ENCODE data around the gene ACTRT2. TPM values are rescaled to one million over a fixed set of nuclear protein-coding genes. Genes with fewer than 3 reads are reported as not detected.

ACTRT2 gene
- total RNA-seq, 1 experiment from 2014 or later, result not detected

DNA sequence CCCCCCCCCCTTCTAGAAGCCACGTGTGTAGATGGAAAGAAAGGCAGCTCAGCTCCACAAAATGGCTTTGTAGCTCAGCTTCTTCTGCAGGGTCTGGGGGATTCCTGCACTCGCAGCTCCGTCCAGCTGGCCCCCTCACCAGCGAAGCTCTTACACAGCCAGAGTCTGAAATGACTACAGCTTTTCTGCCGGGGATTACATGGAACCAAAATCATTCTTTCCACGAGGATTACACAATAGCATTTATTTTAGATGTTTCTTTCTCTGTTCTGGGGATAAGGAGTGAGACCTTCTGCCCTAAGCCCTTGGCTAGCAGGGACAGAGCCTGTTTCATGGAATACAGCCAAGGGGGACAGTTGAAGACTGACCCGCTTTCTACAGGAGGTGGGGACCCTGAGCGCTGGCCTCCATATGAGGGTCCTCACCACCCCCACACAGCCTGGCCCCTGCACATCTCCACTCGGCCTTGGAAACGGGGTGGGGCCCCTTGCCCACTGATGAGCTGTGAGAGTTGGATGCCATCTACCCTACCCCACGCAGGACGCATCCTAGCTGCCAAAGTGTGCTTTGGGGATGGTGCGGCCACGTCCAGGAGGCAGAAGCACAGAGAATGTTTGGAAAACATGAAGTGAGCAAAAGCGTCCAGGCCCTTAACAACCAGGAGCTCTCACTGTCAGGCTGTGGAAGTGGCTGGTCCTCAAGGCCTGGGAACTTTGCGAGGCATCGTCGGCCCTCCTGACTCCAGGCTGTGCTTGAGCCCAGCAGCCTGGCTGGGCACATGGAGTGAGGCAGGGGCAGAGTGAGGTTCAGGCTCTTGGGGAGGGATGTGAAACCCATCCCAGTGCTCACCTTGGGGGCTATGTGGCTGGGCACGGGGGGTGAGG is 14.5 kb downstream of the ACTRT2 start:
- H3K27me3 Mint-ChIP-seq (ENCODE audit: low read depth), result peaks cover 4% of the 10 kb centered on the region
- H4K8ac ChIP-seq (replicated peaks; ENCODE audit: insufficient read length, low read depth, low read length), result no peak overlapping the region

More for the DNA sequence above, 14.5 kb downstream of the ACTRT2 start:
- H3K79me2 ChIP-seq (ENCODE audit: insufficient read depth, low read length), result no peaks in the 10 kb centered on the region
- peaks cover 8% of the 10 kb centered on the region for H3K9me3 ChIP-seq (ENCODE audit: control insufficient read depth, low read depth, low read length)
- no peak overlapping the region for H2BK5ac ChIP-seq (ENCODE audit: insufficient read length, low read length)
- DNase-seq, result no peak
- no peaks in the 10 kb centered on the region for H3K27me3 ChIP-seq (ENCODE audit: insufficient read depth, low read length)
- H3K9ac ChIP-seq (ENCODE audit: extremely low read depth, insufficient read length, low read length), result no peak overlapping the region
- H3K18ac ChIP-seq (ENCODE audit: insufficient read length, low read depth, low read length), result no peak overlapping the region
- H4K5ac ChIP-seq (ENCODE audit: insufficient read length, low read depth, low read length), result no peak overlapping the region
- Mint-ChIP-seq H3K36me3 (ENCODE audit: insufficient read depth in 1 of 3, low read depth in 3 of 3) (peaks cover 0 to 9% (median 0%) of the 10 kb centered on the region in 3 experiments; a peak in 2 of 7 replicates), H3K9me3 (peaks cover 0 to 23% of the 10 kb centered on the region in 2 experiments; a peak in 2 of 5 replicates), H3K27ac (peak overlapping the region in 1 of 3 experiments; percentile 70; a peak in 1 of 7 replicates), H3K4me3 (no peak overlapping the region), H3K4me1 (peaks cover 0 to 3% of the 10 kb centered on the region in 2 experiments; a peak in 1 of 4 replicates)
- H3K23ac ChIP-seq (ENCODE audit: insufficient read length, low read depth, low read length), result no peak overlapping the region
- H2BK15ac ChIP-seq (ENCODE audit: low read depth, low read length), result no peak overlapping the region
- H2BK20ac ChIP-seq (ENCODE audit: low read depth, low read length, poor library complexity, severe bottlenecking), result no peak overlapping the region
- no peak overlapping the region for H2AK5ac ChIP-seq (ENCODE audit: insufficient read length, low read length)
- no peaks in the 10 kb centered on the region for H3K79me1 ChIP-seq (ENCODE audit: insufficient read depth, low read depth, low read length, poor library complexity, severe bottlenecking)
- H4K20me1 ChIP-seq (ENCODE audit: control insufficient read depth, insufficient read depth, insufficient read length), result no peaks in the 10 kb centered on the region
- H3K27ac ChIP-seq (ENCODE audit: insufficient read length, low read depth, low read length), result no peak overlapping the region
- no peak overlapping the region for H3K4me2 ChIP-seq (ENCODE audit: insufficient read depth, insufficient read length, low read length)
- no peak overlapping the region for H2AFZ ChIP-seq (ENCODE audit: low read length)
- H3K56ac ChIP-seq (ENCODE audit: insufficient read length, low read depth, low read length), result no peak overlapping the region
- H3K4me1 ChIP-seq (ENCODE audit: insufficient read depth, low read length), result no peaks in the 10 kb centered on the region
- no CpG with 5 or more reads among the region's 19 CpGs for WGBS (ENCODE audit: extremely low coverage, insufficient read length, low lambda C conversion rate)
- TF ChIP-seq, protein P1, sequence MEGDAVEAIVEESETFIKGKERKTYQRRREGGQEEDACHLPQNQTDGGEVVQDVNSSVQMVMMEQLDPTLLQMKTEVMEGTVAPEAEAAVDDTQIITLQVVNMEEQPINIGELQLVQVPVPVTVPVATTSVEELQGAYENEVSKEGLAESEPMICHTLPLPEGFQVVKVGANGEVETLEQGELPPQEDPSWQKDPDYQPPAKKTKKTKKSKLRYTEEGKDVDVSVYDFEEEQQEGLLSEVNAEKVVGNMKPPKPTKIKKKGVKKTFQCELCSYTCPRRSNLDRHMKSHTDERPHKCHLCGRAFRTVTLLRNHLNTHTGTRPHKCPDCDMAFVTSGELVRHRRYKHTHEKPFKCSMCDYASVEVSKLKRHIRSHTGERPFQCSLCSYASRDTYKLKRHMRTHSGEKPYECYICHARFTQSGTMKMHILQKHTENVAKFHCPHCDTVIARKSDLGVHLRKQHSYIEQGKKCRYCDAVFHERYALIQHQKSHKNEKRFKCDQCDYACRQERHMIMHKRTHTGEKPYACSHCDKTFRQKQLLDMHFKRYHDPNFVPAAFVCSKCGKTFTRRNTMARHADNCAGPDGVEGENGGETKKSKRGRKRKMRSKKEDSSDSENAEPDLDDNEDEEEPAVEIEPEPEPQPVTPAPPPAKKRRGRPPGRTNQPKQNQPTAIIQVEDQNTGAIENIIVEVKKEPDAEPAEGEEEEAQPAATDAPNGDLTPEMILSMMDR (conservative IDR thresholded peaks at IDR 0.05), result no peak
- no peak overlapping the region for H2BK120ac ChIP-seq (ENCODE audit: low read depth, low read length, poor library complexity, severe bottlenecking)
- no peak overlapping the region for H4K91ac ChIP-seq (ENCODE audit: insufficient read length, low read depth, low read length)
- no peaks in the 10 kb centered on the region for H3K23me2 ChIP-seq (ENCODE audit: insufficient read length, low read depth, low read length, poor library complexity, severe bottlenecking)
- H3K14ac ChIP-seq (ENCODE audit: insufficient read depth, low read length), result no peak overlapping the region
- H2BK12ac ChIP-seq (ENCODE audit: insufficient read length, low read depth, low read length), result no peak overlapping the region
- H3T11ph ChIP-seq (ENCODE audit: low read length), result no peak overlapping the region
- no peak overlapping the region for H3K4ac ChIP-seq (ENCODE audit: low read depth, low read length)
